ENCODE data around the gene SATL1. TPM values are rescaled to one million over a fixed set of nuclear protein-coding genes. Genes with fewer than 3 reads are reported as not detected.

SATL1 gene
- total and polyA plus RNA-seq, 2 donors from 2014 or later: 0.22 TPM; not detected in 1

- H3K9me3 ChIP-seq (ENCODE audit: control insufficient read depth in 2 of 3, insufficient read depth in 1 of 3, low read length in 3 of 3): no peaks in the 10 kb centered on the region
- DNase-seq: no peak
- intact Hi-C loops (cut with DNase I): no loop called here
- no peaks in the 10 kb centered on the region for H3K36me3 ChIP-seq (ENCODE audit: control insufficient read depth in 2 of 3, insufficient read depth in 3 of 3, low read length in 3 of 3)
- no peak for FAIRE-seq
- H3K4me3 ChIP-seq (ENCODE audit: low read length in 3 of 3): no peak overlapping the region
- no peak overlapping the region for H3K9ac ChIP-seq (ENCODE audit: low read length in 3 of 3)
- TF ChIP-seq CTCF (IDR thresholded peaks at IDR 0.05; ENCODE audit: borderline replicate concordance, extremely low read depth, insufficient read depth): no peak
- no peaks in the 10 kb centered on the region for H3K27me3 ChIP-seq (ENCODE audit: control insufficient read depth, insufficient read depth, low read length)
- H3K27ac ChIP-seq (ENCODE audit: low read depth in 2 of 2, low read length in 2 of 2): no peak overlapping the region
- no peaks in the 10 kb centered on the region for H3K4me1 ChIP-seq (ENCODE audit: control insufficient read depth in 2 of 3, insufficient read depth in 2 of 3, low read depth in 1 of 3, low read length in 3 of 3)
Observed at GRCh38 chrX:85139422-85139821, 104.2 kb downstream of the SATL1 start.

- no peak overlapping the region for H3K9ac ChIP-seq (ENCODE audit: low read length in 3 of 3)
- no peak for TF ChIP-seq CTCF (IDR thresholded peaks at IDR 0.05; ENCODE audit: borderline replicate concordance, extremely low read depth, insufficient read depth)
- no peak overlapping the region for H3K27ac ChIP-seq (ENCODE audit: low read depth in 2 of 2, low read length in 2 of 2)
- FAIRE-seq: no peak
- no peaks in the 10 kb centered on the region for H3K27me3 ChIP-seq (ENCODE audit: control insufficient read depth, insufficient read depth, low read length)
- no peaks in the 10 kb centered on the region for H3K36me3 ChIP-seq (ENCODE audit: control insufficient read depth in 2 of 3, insufficient read depth in 3 of 3, low read length in 3 of 3)
- no peak overlapping the region for H3K4me3 ChIP-seq (ENCODE audit: low read length in 3 of 3)
- no peaks in the 10 kb centered on the region for H3K4me1 ChIP-seq (ENCODE audit: control insufficient read depth in 2 of 3, insufficient read depth in 2 of 3, low read depth in 1 of 3, low read length in 3 of 3)
- intact Hi-C loops (cut with DNase I): no loop called here
- DNase-seq: no peak
- H3K9me3 ChIP-seq (ENCODE audit: control insufficient read depth in 2 of 3, insufficient read depth in 1 of 3, low read length in 3 of 3): no peaks in the 10 kb centered on the region
Observed at GRCh38 chrX:85136409-85136808, 107.2 kb downstream of the SATL1 start.

- Histone ChIP-seq H3K4me3 (ENCODE audit: low read length in 3 of 3) (no peak overlapping the region), H3K27ac (ENCODE audit: low read depth in 2 of 2, low read length in 2 of 2) (no peak overlapping the region), H3K9me3 (ENCODE audit: control insufficient read depth in 2 of 3, insufficient read depth in 1 of 3, low read length in 3 of 3) (no peaks in the 10 kb centered on the region), H3K36me3 (ENCODE audit: control insufficient read depth in 2 of 3, insufficient read depth in 3 of 3, low read length in 3 of 3) (no peaks in the 10 kb centered on the region), H3K4me1 (ENCODE audit: control insufficient read depth in 2 of 3, insufficient read depth in 2 of 3, low read depth in 1 of 3, low read length in 3 of 3) (no peaks in the 10 kb centered on the region), H3K27me3 (ENCODE audit: control insufficient read depth, insufficient read depth, low read length) (no peaks in the 10 kb centered on the region), H3K9ac (ENCODE audit: low read length in 3 of 3) (no peak overlapping the region)
- FAIRE-seq (no peak), DNase-seq (no peak)
- intact Hi-C loops (cut with DNase I): no loop called here
- no peak for TF ChIP-seq CTCF (IDR thresholded peaks at IDR 0.05; ENCODE audit: borderline replicate concordance, extremely low read depth, insufficient read depth)
Observed at GRCh38 chrX:85115252-85115651, 128.3 kb downstream of the SATL1 start.

- no peak overlapping the region for H3K9ac ChIP-seq (ENCODE audit: low read length in 3 of 3)
- intact Hi-C loops (cut with DNase I): no loop called here
- H3K36me3 ChIP-seq (ENCODE audit: control insufficient read depth in 2 of 3, insufficient read depth in 3 of 3, low read length in 3 of 3): no peaks in the 10 kb centered on the region
- DNase-seq (no peak), FAIRE-seq (peak; percentile 88)
- H3K4me3 ChIP-seq (ENCODE audit: low read length in 3 of 3): no peak overlapping the region
- H3K27ac ChIP-seq (ENCODE audit: low read depth in 2 of 2, low read length in 2 of 2): no peak overlapping the region
- H3K9me3 ChIP-seq (ENCODE audit: control insufficient read depth in 2 of 3, insufficient read depth in 1 of 3, low read length in 3 of 3): no peaks in the 10 kb centered on the region
- TF ChIP-seq CTCF (IDR thresholded peaks at IDR 0.05; ENCODE audit: borderline replicate concordance, extremely low read depth, insufficient read depth): no peak
- no peaks in the 10 kb centered on the region for H3K27me3 ChIP-seq (ENCODE audit: control insufficient read depth, insufficient read depth, low read length)
- H3K4me1 ChIP-seq (ENCODE audit: control insufficient read depth in 2 of 3, insufficient read depth in 2 of 3, low read depth in 1 of 3, low read length in 3 of 3): no peaks in the 10 kb centered on the region
Observed at GRCh38 chrX:85114776-85115175, 128.8 kb downstream of the SATL1 start.
